Fibroblast of the aortic adventitia (primary cell): ENCODE data around the gene WDR1. TPM values are rescaled to one million over a fixed set of nuclear protein-coding genes. Genes with fewer than 3 reads are reported as not detected.

Source experiments
- DNase-seq: peaks from one replicate; pipeline ENCODE4 v3.0.0-alpha.2; 2010; ENCODE audit warnings: low read depth
- H3K4me3 ChIP-seq: 2 replicates; pipeline ENCODE4 v1.5.1; 2011; ENCODE audit warnings: low read depth, mild to moderate bottlenecking, control low read depth, low read length, moderate library complexity
- CTCF ChIP-seq: IDR thresholded peaks from 2 replicates; pipeline ENCODE4 v1.5.1; 2011; ENCODE audit warnings: mild to moderate bottlenecking, low read length, control low read depth, inconsistent platforms; ENCODE audit not compliant: insufficient read depth
- total RNA-seq: library from RNA; depleted of rRNA; stranded (reverse); fragments of >200 nt; gene quantifications from 2 replicates; pipeline ENCODE4 v1.2.3, GENCODE V29; 2012; ENCODE audit warnings: low replicate concordance

WDR1 gene
- 75.7 and 228 TPM in 2 replicates for total RNA-seq

GRCh38 chr4:10116569-10117358 is at the start of gene WDR1:
Gene WDR1, minus strand, starts transcription at chr4:10116799. Its CDS starts 133 bp downstream, at chr4:10116666.
- no peak for TF ChIP-seq CTCF
- DNase-seq, result peak; percentile 94
- peak within 1 kb of the TSS; percentile 81 for H3K4me3 ChIP-seq

GRCh38 chr4:10164877-10165283 is 48.3 kb upstream of the WDR1 start:
- H3K4me3 ChIP-seq, result no peak overlapping the region
- peak; percentile 79 for TF ChIP-seq CTCF
- DNase-seq, result peak; percentile 81

GRCh38 chr4:10163296-10163695 is 46.7 kb upstream of the WDR1 start:
- no peak for TF ChIP-seq CTCF
- no peak overlapping the region for H3K4me3 ChIP-seq
- DNase-seq, result no peak

- TF ChIP-seq CTCF, result no peak
- no peak overlapping the region for H3K4me3 ChIP-seq
- no peak for DNase-seq
These were observed 45.9 kb upstream of the WDR1 start for GRCh38 chr4:10162341-10163000.

- no peak for DNase-seq
- no peak for TF ChIP-seq CTCF
- H3K4me3 ChIP-seq, result no peak overlapping the region
These were observed 45.2 kb upstream of the WDR1 start for GRCh38 chr4:10161840-10162239.

- no peak for TF ChIP-seq CTCF
- DNase-seq, result peak; percentile 55
These were observed 44.5 kb upstream of the WDR1 start for GRCh38 chr4:10161146-10161545.

More at GRCh38 chr4:10161146-10161545, 44.5 kb upstream of the WDR1 start:
- H3K4me3 ChIP-seq, result no peak overlapping the region
